GM12878 (cell line): ENCODE results near the gene PRDM8. TPM values are rescaled to one million over a fixed set of nuclear protein-coding genes. Genes with fewer than 3 reads are reported as not detected.

Experiments
- ATAC-seq: fragments of 200-7000 bp; cut with Tn5 transposase; 3 replicates; pipeline ENCODE4 v1.9.1; 2020; ENCODE audit warnings: mild to moderate bottlenecking, moderate library complexity
- BruUV-seq: library from RNA; stranded (reverse); fragments of 400-500 nt; replicated peaks from 2 replicates; lab custom pipeline; 2021; lab: Mats Ljungman, UMichigan
- CTCF ChIA-PET: fragments of 300-600 bp; sonication (Branson Sonifier 250); formaldehyde crosslinking; extraction: SDS; loops from one replicate; lab custom pipeline; 2021; ENCODE audit warnings: inconsistent platforms; lab: Yijun Ruan, JAX
- POLR2A ChIA-PET: fragments of 350-600 bp; formaldehyde crosslinking; extraction: SDS; loops from one replicate; lab custom pipeline; 2021; ENCODE audit warnings: inconsistent platforms; lab: Charles Lee
- RAD21 ChIA-PET: fragments of 300-600 bp; sonication (Branson Sonifier 250); formaldehyde crosslinking; loops from one replicate; lab custom pipeline; 2023; ENCODE audit warnings: antibody characterized with exemption; ENCODE audit not compliant: unreplicated experiment; lab: Charles Lee
- SMC1A ChIA-PET: fragments of 300-600 bp; sonication (Branson Sonifier 250); formaldehyde crosslinking; loops from one replicate; lab custom pipeline; 2023; ENCODE audit not compliant: unreplicated experiment, uncharacterized antibody; lab: Charles Lee
- DNase-seq: peaks from one replicate; pipeline ENCODE4 v3.0.0-alpha.2; 2011; ENCODE audit warnings: low read depth, low spot score
- FAIRE-seq: peaks from 3 replicates; lab custom pipeline; 2011; peaks lifted over from hg19 to GRCh38; lab: Jason Lieb, UNC
- H2AFZ ChIP-seq: 2 replicates; pipeline ENCODE4 v1.6.0; 2011; ENCODE audit warnings: low read depth, low read length, control low read depth; ENCODE audit not compliant: control insufficient read depth
- H3K27ac ChIP-seq: 2 replicates; pipeline ENCODE4 v1.5.1; 2011; ENCODE audit warnings: control low read depth; ENCODE audit not compliant: control insufficient read depth, insufficient read depth
- H3K27me3 ChIP-seq, 2 experiments: replicated peaks in 1 of 2; 2 replicates each; pipeline versions ENCODE4 v1.6.0 to v1.6.1; 2011; ENCODE audit warnings: low read length in 1 of 2; ENCODE audit not compliant: control insufficient read depth in 2 of 2, insufficient read depth in 2 of 2
- H3K36me3 ChIP-seq, 2 experiments: 2 replicates each; pipeline ENCODE4 v1.5.1; 2011; ENCODE audit warnings: low read length in 1 of 2; ENCODE audit not compliant: control insufficient read depth in 2 of 2, insufficient read depth in 2 of 2
- H3K4me1 ChIP-seq: 2 replicates; pipeline ENCODE4 v1.6.1; 2011; ENCODE audit warnings: mild to moderate bottlenecking, low read length, moderate library complexity, mixed read lengths; ENCODE audit not compliant: control insufficient read depth, insufficient read depth
- H3K4me2 ChIP-seq: 2 replicates; pipeline ENCODE4 v1.6.0; 2011; ENCODE audit warnings: control low read depth; ENCODE audit not compliant: control insufficient read depth, insufficient read depth
- H3K4me3 ChIP-seq: fragments of 200-600 bp; sonication (generic); 2 replicates; pipeline ENCODE4 v1.5.1; 2016
- H3K79me2 ChIP-seq: 2 replicates; pipeline ENCODE4 v1.6.0; 2011; ENCODE audit warnings: low read length; ENCODE audit not compliant: control insufficient read depth, insufficient read depth
- H3K9ac ChIP-seq: 2 replicates; pipeline ENCODE4 v1.8.0; 2011; ENCODE audit warnings: low read length, control low read depth, mixed read lengths; ENCODE audit not compliant: control insufficient read depth, insufficient read depth
- H3K9me3 ChIP-seq: replicated peaks from 3 replicates; pipeline ENCODE4 v1.5.1; 2011; ENCODE audit warnings: mild to moderate bottlenecking, low read length; ENCODE audit not compliant: control insufficient read depth, insufficient read depth
- H4K20me1 ChIP-seq: 2 replicates; pipeline ENCODE4 v1.6.0; 2011; ENCODE audit not compliant: control insufficient read depth, insufficient read depth
- ATF2 ChIP-seq: IDR thresholded peaks from 2 replicates; pipeline ENCODE4 v1.6.1; 2012; ENCODE audit warnings: low read length, inconsistent platforms
- BCL3 ChIP-seq: IDR thresholded peaks from 2 replicates; pipeline ENCODE4 v1.6.1; 2011; ENCODE audit warnings: borderline replicate concordance, low read depth, mild to moderate bottlenecking, moderate library complexity, low read length; ENCODE audit not compliant: insufficient read depth, poor library complexity, severe bottlenecking
- CBFB ChIP-seq: IDR thresholded peaks from 2 replicates; pipeline ENCODE4 v1.6.1; 2016; ENCODE audit warnings: antibody characterized with exemption, low read depth
- CTCF ChIP-seq, 3 experiments: IDR thresholded peaks in 2 of 3; conservative IDR thresholded peaks in 1 of 3; 2 replicates each; pipeline ENCODE4 v1.5.1; 2011; ENCODE audit warnings: low read depth in 3 of 3, low read length in 3 of 3, mild to moderate bottlenecking in 3 of 3, control low read depth in 2 of 3, moderate library complexity in 2 of 3, inconsistent platforms in 1 of 3, mixed read lengths in 1 of 3; ENCODE audit not compliant: control insufficient read depth in 2 of 3, insufficient read depth in 1 of 3; ENCODE audit errors: extremely low read depth in 1 of 3
- EP300 ChIP-seq, 2 experiments: fragments of 150-350 bp in 1 of 2; IDR thresholded peaks; 2 replicates each; pipeline ENCODE4 v1.6.1; 2011 to 2012; ENCODE audit warnings: low read depth in 2 of 2, low read length in 2 of 2, borderline replicate concordance in 1 of 2, improper control_type of control experiment in 1 of 2, inconsistent platforms in 1 of 2; ENCODE audit not compliant: control insufficient read depth in 1 of 2
- ESRRA ChIP-seq: IDR thresholded peaks from 2 replicates; pipeline ENCODE4 v1.6.1; 2012; ENCODE audit warnings: mild to moderate bottlenecking, low read length, improper control_type of control experiment
- FOXK2 ChIP-seq: fragments of 450-650 bp; IDR thresholded peaks from 2 replicates; pipeline ENCODE4 v1.6.1; 2017; ENCODE audit warnings: mild to moderate bottlenecking, moderate library complexity
- MTA3 ChIP-seq: IDR thresholded peaks from 2 replicates; pipeline ENCODE4 v1.6.1; 2012; ENCODE audit warnings: low read length, inconsistent platforms, borderline replicate concordance
- REST ChIP-seq: IDR thresholded peaks from 2 replicates; pipeline ENCODE4 v1.6.1; 2012; ENCODE audit warnings: mild to moderate bottlenecking, low read depth, low read length
- RFX5 ChIP-seq: IDR thresholded peaks from 2 replicates; pipeline ENCODE4 v1.6.1; 2011; ENCODE audit warnings: low read depth, low read length, improper control_type of control experiment
- SIN3A ChIP-seq: IDR thresholded peaks from 2 replicates; pipeline ENCODE4 v1.6.1; 2012; ENCODE audit warnings: low read depth, low read length, improper control_type of control experiment
- SMARCA5 ChIP-seq: fragments of 450-650 bp; IDR thresholded peaks from 2 replicates; pipeline ENCODE4 v1.6.1; 2017; ENCODE audit warnings: mild to moderate bottlenecking
- TAF1 ChIP-seq: IDR thresholded peaks from 2 replicates; pipeline ENCODE4 v1.6.1; 2011; ENCODE audit warnings: mild to moderate bottlenecking, low read depth, low read length, borderline replicate concordance
- TCF12 ChIP-seq: IDR thresholded peaks from 2 replicates; pipeline ENCODE4 v1.6.1; 2011; ENCODE audit warnings: low read depth, mild to moderate bottlenecking, low read length
- ZNF384 ChIP-seq: IDR thresholded peaks from 2 replicates; pipeline ENCODE4 v1.6.1; 2012; ENCODE audit warnings: low read depth, mild to moderate bottlenecking, low read length, improper control_type of control experiment, borderline replicate concordance
- WGBS: methylation state at CpG from one replicate; pipeline ENCODE4 v1.1.6; 2016; ENCODE audit warnings: low lambda C conversion rate; ENCODE audit not compliant: insufficient replicate concordance, insufficient coverage; ENCODE audit errors: missing lambda C conversion rate; 5-methylcytosine and 5-hydroxymethylcytosine counted together
- in situ Hi-C: fragments of 300-500 bp; cut with MboI; formaldehyde crosslinking; loops from 9 replicates; pipeline ENCODE4 v1.14.3; 2018; ENCODE audit warnings: mixed read lengths
- intact Hi-C: fragments of 100-400 bp; cut with micrococcal nuclease; formaldehyde crosslinking; loops from one replicate; pipeline ENCODE4 v1.14.2; 2022; ENCODE audit not compliant: unreplicated experiment
- polyA plus RNA-seq, 11 experiments: library from polyadenylated mRNA; depleted of rRNA in 4 of 11; unstranded in 6 of 11; stranded (reverse) in 5 of 11; fragments of >200 nt; fragmentation: Nextera tagmentation in 4 of 11; fragmentation: Illumina TruSeq in 1 of 11; extraction: Ambion mirVana in 4 of 11; extraction: Trizol in 1 of 11; gene quantifications; 1 replicate in 1 of 11; 2 replicates in 10 of 11; pipeline versions ENCODE4 v1.2.1 to v1.2.3, GENCODE V29; 2011 to 2016; ENCODE audit warnings: inconsistent platforms in 2 of 11, missing spikeins in 2 of 11, low read depth in 1 of 11
- total RNA-seq, 4 experiments: library from RNA; depleted of rRNA in 3 of 4; stranded (reverse); fragments of >200 nt in 3 of 4; fragmentation: Illumina TruSeq in 1 of 4; extraction: Trizol in 1 of 4; gene quantifications; 2 replicates each; pipeline versions ENCODE4 v1.2.1 to v1.2.3, GENCODE V29; 2013 to 2021

Gene PRDM8
- total and polyA plus RNA-seq, 10 of the 15 experiments (the other 5 are each of a cell fraction or from before 2014, with no cell fraction given) = 0.09 to 1.6 (median 0.40) TPM

DNA sequence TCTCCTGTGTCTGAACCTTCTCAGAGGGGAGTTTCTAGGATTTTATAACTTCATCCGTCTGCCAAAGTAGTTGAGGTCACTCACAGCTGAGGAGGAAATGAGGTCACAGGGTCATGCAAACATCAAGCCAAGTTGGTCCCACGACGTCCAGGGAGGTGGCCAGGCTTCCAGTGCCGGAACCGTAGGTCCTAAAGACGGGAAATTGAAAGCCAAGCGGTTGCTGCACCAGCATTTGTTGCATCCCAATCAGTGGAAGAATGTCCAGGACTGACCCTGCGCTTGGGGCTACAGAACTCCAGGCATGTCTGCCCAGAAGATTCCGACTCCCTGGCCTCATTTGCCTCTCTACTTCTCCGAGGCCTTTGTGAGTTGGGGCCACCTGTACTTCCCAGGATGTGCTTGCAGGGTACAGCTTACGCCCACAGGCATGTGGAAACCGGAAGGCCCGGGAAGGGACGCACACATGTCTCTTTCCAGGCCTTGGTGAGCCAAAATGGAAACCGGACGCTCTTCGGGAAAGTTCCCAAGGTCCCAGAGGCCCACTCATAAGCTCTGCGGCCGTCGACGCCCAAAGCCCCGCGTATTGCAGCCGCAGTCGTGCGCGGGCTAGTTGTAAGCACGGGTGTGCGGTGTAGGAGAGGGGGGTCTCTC, 9.3 kb downstream of the PRDM8 start:
- H3K36me3 ChIP-seq = no peaks in the 10 kb centered on the region
- RAD21 ChIA-PET = no interaction called here
- 72% methylated on average over 25 of the region's 29 CpGs for WGBS
- no peak overlapping the region for H3K9ac ChIP-seq
- no peak for FAIRE-seq
- no peaks in the 10 kb centered on the region for H3K79me2 ChIP-seq
- no peak overlapping the region for H2AFZ ChIP-seq
- intact Hi-C loops = no loop called here
- peaks cover 0 to 3% of the 10 kb centered on the region in 2 experiments; a peak in 2 of 4 replicates for H3K27me3 ChIP-seq
- CTCF ChIA-PET = interaction anchor here (0.9 to 1.4 kb wide), 3 partner anchors 13 to 1254 kb away, joined by 3 to 5 read pairs (median 3); no protein-coding TSS in a partner anchor
- DNase-seq = no peak
- H4K20me1 ChIP-seq = no peaks in the 10 kb centered on the region
- POLR2A ChIA-PET = no interaction called here
- ATAC-seq = no peak
- no peak overlapping the region for H3K4me2 ChIP-seq
- no TSS peak for BruUV-seq
- SMC1A ChIA-PET = interaction anchor here (1.0 to 1.3 kb wide), 2 partner anchors 21 to 130 kb away, joined by 3 to 4 read pairs; no protein-coding TSS in a partner anchor
- 0 out of 2 replicates have a peak, but pooled peaks cover 3% of the 10 kb centered on the region for H3K4me1 ChIP-seq
- H3K4me3 ChIP-seq = no peak overlapping the region
- H3K9me3 ChIP-seq = no peaks in the 10 kb centered on the region; the same call in 2 of the 3 replicates
- H3K27ac ChIP-seq = no peak overlapping the region
- in situ Hi-C loops = no loop called here
- TF ChIP-seq TAF1 = no peak
- TF ChIP-seq ZNF384 = no peak
- no peak for TF ChIP-seq TCF12
- no peak for TF ChIP-seq CBFB
- no peak for TF ChIP-seq FOXK2
- no peak for TF ChIP-seq ATF2
- no peak for TF ChIP-seq SMARCA5
- no peak for TF ChIP-seq ESRRA
- no peak for TF ChIP-seq BCL3
- TF ChIP-seq MTA3 = no peak
- TF ChIP-seq REST = no peak
- no peak for TF ChIP-seq EP300 (IDR thresholded peaks at IDR 0.05; ENCODE audit: borderline replicate concordance in 1 of 2, control insufficient read depth in 1 of 2, low read depth in 2 of 2, low read length in 2 of 2)
- no peak for TF ChIP-seq RFX5
- TF ChIP-seq CTCF (IDR thresholded peaks at IDR 0.05 in 2 of 3, conservative IDR thresholded peaks at IDR 0.05 in 1 of 3; ENCODE audit: control insufficient read depth in 2 of 3, extremely low read depth in 1 of 3, insufficient read depth in 1 of 3, low read depth in 3 of 3, low read length in 3 of 3) = no peak
- no peak for TF ChIP-seq SIN3A
